Measurements from ENCODE around the gene TLL2.

The TLL2 gene

DNA sequence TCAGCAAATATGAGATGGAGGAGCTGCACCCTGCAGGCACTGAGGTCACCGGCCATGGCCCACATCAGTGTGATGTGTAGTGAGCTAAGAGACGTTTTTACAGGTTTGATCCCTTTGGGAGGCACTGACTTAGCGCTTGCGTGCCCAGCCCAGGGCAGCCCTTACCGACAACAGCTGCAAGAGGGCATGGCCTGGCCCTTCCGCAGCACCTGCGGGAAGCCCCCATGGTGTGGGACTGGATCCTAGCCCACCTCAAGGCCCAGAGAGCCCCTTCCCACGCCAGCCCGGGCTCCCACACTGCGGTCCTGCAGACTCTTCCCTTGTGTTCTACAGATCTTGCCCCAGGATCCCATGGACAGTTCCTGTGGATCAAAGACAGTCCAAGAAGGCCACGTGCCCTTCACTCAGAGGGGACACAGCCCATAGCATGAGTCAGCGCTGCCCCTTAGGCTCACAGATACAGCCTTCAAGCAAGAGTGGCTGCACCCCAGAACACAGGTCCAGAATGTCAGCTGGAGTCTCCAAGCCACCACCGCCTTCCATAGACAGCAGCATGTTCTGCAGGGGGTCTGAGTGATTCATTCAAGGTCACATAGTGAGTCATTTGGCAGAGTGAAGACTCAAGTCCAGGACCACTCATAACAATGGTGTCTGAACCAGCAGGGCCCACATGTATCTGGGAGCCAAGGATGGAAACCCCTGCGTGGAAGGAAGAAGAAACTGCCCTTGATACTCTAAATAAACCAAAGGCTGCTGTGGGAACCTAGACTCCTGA, 25.4 kb downstream of the TLL2 start:
- DNase-seq (no peak), ATAC-seq (ENCODE audit: insufficient read depth, low read depth) (no peak)
- Histone ChIP-seq H3K4me1 (ENCODE audit: insufficient read depth, low read length) (no peaks in the 10 kb centered on the region), H3K9me3 (ENCODE audit: insufficient read depth, low read length, severe bottlenecking) (no peaks in the 10 kb centered on the region), H3K36me3 (ENCODE audit: insufficient read depth, low read length) (no peaks in the 10 kb centered on the region), H2AFZ (ENCODE audit: low read depth, low read length) (no peak overlapping the region), H3K27ac (ENCODE audit: low read length) (no peak overlapping the region), H3K79me2 (ENCODE audit: insufficient read depth, low read length) (no peaks in the 10 kb centered on the region), H3K4me2 (ENCODE audit: insufficient read depth, low read length) (no peak overlapping the region), H3K4me3 (ENCODE audit: low read depth in 1 of 2, low read length in 2 of 2) (no peak overlapping the region), H3K27me3 (ENCODE audit: insufficient read depth, low read length, poor library complexity) (no peaks in the 10 kb centered on the region), H3K9ac (ENCODE audit: low read depth, low read length) (no peak overlapping the region), H4K20me1 (ENCODE audit: insufficient read depth, low read length) (no peaks in the 10 kb centered on the region)
- TF ChIP-seq, protein P1, sequence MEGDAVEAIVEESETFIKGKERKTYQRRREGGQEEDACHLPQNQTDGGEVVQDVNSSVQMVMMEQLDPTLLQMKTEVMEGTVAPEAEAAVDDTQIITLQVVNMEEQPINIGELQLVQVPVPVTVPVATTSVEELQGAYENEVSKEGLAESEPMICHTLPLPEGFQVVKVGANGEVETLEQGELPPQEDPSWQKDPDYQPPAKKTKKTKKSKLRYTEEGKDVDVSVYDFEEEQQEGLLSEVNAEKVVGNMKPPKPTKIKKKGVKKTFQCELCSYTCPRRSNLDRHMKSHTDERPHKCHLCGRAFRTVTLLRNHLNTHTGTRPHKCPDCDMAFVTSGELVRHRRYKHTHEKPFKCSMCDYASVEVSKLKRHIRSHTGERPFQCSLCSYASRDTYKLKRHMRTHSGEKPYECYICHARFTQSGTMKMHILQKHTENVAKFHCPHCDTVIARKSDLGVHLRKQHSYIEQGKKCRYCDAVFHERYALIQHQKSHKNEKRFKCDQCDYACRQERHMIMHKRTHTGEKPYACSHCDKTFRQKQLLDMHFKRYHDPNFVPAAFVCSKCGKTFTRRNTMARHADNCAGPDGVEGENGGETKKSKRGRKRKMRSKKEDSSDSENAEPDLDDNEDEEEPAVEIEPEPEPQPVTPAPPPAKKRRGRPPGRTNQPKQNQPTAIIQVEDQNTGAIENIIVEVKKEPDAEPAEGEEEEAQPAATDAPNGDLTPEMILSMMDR (IDR thresholded peaks at IDR 0.05; ENCODE audit: borderline replicate concordance, extremely low read depth, low read length, poor library complexity, severe bottlenecking): no peak
- no peak for TF ChIP-seq EZH2 (IDR thresholded peaks at IDR 0.05; ENCODE audit: borderline replicate concordance, low read depth, low read length, severe bottlenecking)

DNA sequence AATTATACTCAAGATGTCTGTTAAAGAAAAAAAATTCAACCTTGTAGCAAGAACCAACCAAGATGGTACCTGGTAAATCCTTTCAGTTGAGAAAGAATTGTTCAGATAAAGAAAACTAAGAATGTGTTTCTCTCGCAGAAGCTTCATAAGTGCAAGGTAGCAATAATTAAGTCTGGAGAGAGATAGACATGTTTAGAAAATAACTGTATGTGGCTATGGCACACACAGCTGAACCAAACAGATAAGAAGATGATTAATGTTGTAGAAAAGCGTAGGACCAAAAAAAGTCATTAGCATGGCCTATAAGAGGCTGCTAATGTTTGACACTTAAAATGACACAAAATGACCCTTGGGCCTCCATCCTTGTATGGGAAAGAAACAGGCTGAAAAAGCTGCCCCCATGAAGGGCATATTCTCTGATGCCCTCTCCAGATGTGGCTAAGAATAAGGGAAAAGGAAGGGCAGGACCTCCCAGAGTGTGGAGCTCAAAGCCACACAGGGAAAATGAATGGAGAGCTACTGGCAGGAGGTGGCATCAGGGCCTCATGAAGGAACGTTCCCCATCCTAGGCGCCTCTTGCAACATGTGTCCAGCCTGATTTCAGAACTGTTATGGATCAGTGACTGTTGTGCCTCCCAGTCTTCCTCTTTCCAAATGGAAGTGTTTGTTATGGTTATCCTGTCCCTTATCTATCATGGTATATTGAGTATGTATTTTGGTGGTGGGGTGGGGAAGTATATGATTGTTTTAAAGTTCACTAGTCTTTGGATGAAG, 30.7 kb downstream of the TLL2 start:
- no peak for ATAC-seq (ENCODE audit: insufficient read depth, low read depth)
- no peak overlapping the region for H3K27ac ChIP-seq (ENCODE audit: low read length)
- no peak overlapping the region for H2AFZ ChIP-seq (ENCODE audit: low read depth, low read length)
- H3K4me1 ChIP-seq (ENCODE audit: insufficient read depth, low read length): no peaks in the 10 kb centered on the region
- no peaks in the 10 kb centered on the region for H3K79me2 ChIP-seq (ENCODE audit: insufficient read depth, low read length)
- no peaks in the 10 kb centered on the region for H3K36me3 ChIP-seq (ENCODE audit: insufficient read depth, low read length)
- no peak overlapping the region for H3K9ac ChIP-seq (ENCODE audit: low read depth, low read length)
- H3K9me3 ChIP-seq (ENCODE audit: insufficient read depth, low read length, severe bottlenecking): no peaks in the 10 kb centered on the region
- H3K4me3 ChIP-seq (ENCODE audit: low read depth in 1 of 2, low read length in 2 of 2): no peak overlapping the region
- no peak for TF ChIP-seq EZH2 (IDR thresholded peaks at IDR 0.05; ENCODE audit: borderline replicate concordance, low read depth, low read length, severe bottlenecking)
- TF ChIP-seq, protein P1 (IDR thresholded peaks at IDR 0.05; ENCODE audit: borderline replicate concordance, extremely low read depth, low read length, poor library complexity, severe bottlenecking): no peak
- H3K27me3 ChIP-seq (ENCODE audit: insufficient read depth, low read length, poor library complexity): no peaks in the 10 kb centered on the region
- H4K20me1 ChIP-seq (ENCODE audit: insufficient read depth, low read length): no peaks in the 10 kb centered on the region
- DNase-seq: no peak
- no peak overlapping the region for H3K4me2 ChIP-seq (ENCODE audit: insufficient read depth, low read length)

DNA sequence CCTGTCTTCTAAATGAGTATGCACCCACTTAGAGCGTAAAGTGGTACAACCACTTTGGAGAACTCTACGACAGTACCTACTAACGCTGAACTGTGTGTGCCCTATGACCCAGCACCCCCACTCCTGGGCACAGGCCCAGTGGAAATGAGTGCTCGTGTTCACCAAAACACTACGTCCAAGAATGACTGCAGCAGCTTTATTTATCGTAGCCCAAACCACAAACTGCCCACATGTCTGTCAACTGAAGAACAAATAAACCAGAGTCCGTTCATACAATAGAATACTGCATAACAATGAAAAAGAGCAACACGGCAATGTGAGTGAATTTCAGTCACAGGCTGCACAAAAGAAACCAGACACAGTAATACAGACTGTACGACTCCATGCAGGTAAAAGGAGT, 35.4 kb downstream of the TLL2 start:
- Histone ChIP-seq H3K36me3 (ENCODE audit: insufficient read depth, low read length) (no peaks in the 10 kb centered on the region), H4K20me1 (ENCODE audit: insufficient read depth, low read length) (no peaks in the 10 kb centered on the region; the same call in 1 of the 2 replicates), H3K4me3 (ENCODE audit: low read depth in 1 of 2, low read length in 2 of 2) (no peak overlapping the region), H3K4me1 (ENCODE audit: insufficient read depth, low read length) (no peaks in the 10 kb centered on the region), H3K9me3 (ENCODE audit: insufficient read depth, low read length, severe bottlenecking) (no peaks in the 10 kb centered on the region), H3K27ac (ENCODE audit: low read length) (no peak overlapping the region), H3K27me3 (ENCODE audit: insufficient read depth, low read length, poor library complexity) (no peaks in the 10 kb centered on the region), H3K79me2 (ENCODE audit: insufficient read depth, low read length) (no peaks in the 10 kb centered on the region), H2AFZ (ENCODE audit: low read depth, low read length) (no peak overlapping the region), H3K4me2 (ENCODE audit: insufficient read depth, low read length) (no peak overlapping the region), H3K9ac (ENCODE audit: low read depth, low read length) (no peak overlapping the region)
- no peak for ATAC-seq (ENCODE audit: insufficient read depth, low read depth)
- DNase-seq: no peak
- TF ChIP-seq EZH2 (IDR thresholded peaks at IDR 0.05; ENCODE audit: borderline replicate concordance, low read depth, low read length, severe bottlenecking): no peak
- TF ChIP-seq, protein P1 (IDR thresholded peaks at IDR 0.05; ENCODE audit: borderline replicate concordance, extremely low read depth, low read length, poor library complexity, severe bottlenecking): no peak
